Posterior cingulate gyrus (tissue), 11 donors: ENCODE results near the gene RAB11FIP3.

ENCODE experiments used
- DNase-seq, 10 donors: peaks; one replicate each; pipeline versions ENCODE4 v3.0.0 to v3.0.0-alpha.2; 2020 to 2021; ENCODE audit warnings: mixed read lengths in 3 of 10
- intact Hi-C: fragments of 100-400 bp; cut with DNase I; formaldehyde crosslinking; loops from one replicate; pipeline ENCODE4 v1.15.1; 2023

Gene RAB11FIP3

GRCh38 chr16:526181-527014 lies 100.9 kb downstream of the RAB11FIP3 start:
- intact Hi-C loops: loop anchor here (10.0 kb wide), 1 partner anchor 58 kb away; no protein-coding TSS in a partner anchor
- peak in 1 of 10 donors; percentile 19 for DNase-seq

GRCh38 chr16:527015-527903 lies 101.8 kb downstream of the RAB11FIP3 start, which contains the start of gene CAPN15:
TSS of gene CAPN15 (plus strand) at chr16:527712. CDS start at chr16:546839, 19,127 bp downstream.
- intact Hi-C loops: loop anchor here (10.0 kb wide), 1 partner anchor 58 kb away; no protein-coding TSS in a partner anchor
- DNase-seq: peak; percentile 68 to 98 (median 82)

- intact Hi-C loops: loop anchor here (10.0 kb wide), 1 partner anchor 56 kb away; no protein-coding TSS in a partner anchor
- DNase-seq: no peak
Observed at GRCh38 chr16:528111-529011, 102.9 kb downstream of the RAB11FIP3 start.

- DNase-seq: no peak
- intact Hi-C loops: loop anchor here (10.0 kb wide), 1 partner anchor 56 kb away; no protein-coding TSS in a partner anchor
Observed at GRCh38 chr16:529012-529575, 103.6 kb downstream of the RAB11FIP3 start.

GRCh38 chr16:530111-530817 lies 104.8 kb downstream of the RAB11FIP3 start:
- DNase-seq: no peak
- intact Hi-C loops: no loop called here

- intact Hi-C loops: no loop called here
- no peak for DNase-seq
Observed at GRCh38 chr16:531494-532125, 106.2 kb downstream of the RAB11FIP3 start.

- DNase-seq: no peak
- intact Hi-C loops: no loop called here
Observed at GRCh38 chr16:533391-534123, 108.1 kb downstream of the RAB11FIP3 start.

GRCh38 chr16:534135-534534 lies 108.7 kb downstream of the RAB11FIP3 start:
- no peak for DNase-seq
- intact Hi-C loops: no loop called here

GRCh38 chr16:534856-535445 lies 109.5 kb downstream of the RAB11FIP3 start:
- no peak for DNase-seq
- intact Hi-C loops: no loop called here

- no peak for DNase-seq
- intact Hi-C loops: no loop called here
Observed at GRCh38 chr16:535446-536405, 110.3 kb downstream of the RAB11FIP3 start.

- DNase-seq: no peak
- intact Hi-C loops: no loop called here
Observed at GRCh38 chr16:536746-537145, 111.3 kb downstream of the RAB11FIP3 start.

GRCh38 chr16:537415-538335 lies 112.2 kb downstream of the RAB11FIP3 start:
- DNase-seq: no peak
- intact Hi-C loops: no loop called here

GRCh38 chr16:539901-540530 lies 114.6 kb downstream of the RAB11FIP3 start:
- no peak for DNase-seq
- intact Hi-C loops: no loop called here

GRCh38 chr16:540645-541340 lies 115.3 kb downstream of the RAB11FIP3 start:
- no peak for DNase-seq
- intact Hi-C loops: no loop called here
